ENCODE data around the gene METTL25B.

The METTL25B gene

DNA sequence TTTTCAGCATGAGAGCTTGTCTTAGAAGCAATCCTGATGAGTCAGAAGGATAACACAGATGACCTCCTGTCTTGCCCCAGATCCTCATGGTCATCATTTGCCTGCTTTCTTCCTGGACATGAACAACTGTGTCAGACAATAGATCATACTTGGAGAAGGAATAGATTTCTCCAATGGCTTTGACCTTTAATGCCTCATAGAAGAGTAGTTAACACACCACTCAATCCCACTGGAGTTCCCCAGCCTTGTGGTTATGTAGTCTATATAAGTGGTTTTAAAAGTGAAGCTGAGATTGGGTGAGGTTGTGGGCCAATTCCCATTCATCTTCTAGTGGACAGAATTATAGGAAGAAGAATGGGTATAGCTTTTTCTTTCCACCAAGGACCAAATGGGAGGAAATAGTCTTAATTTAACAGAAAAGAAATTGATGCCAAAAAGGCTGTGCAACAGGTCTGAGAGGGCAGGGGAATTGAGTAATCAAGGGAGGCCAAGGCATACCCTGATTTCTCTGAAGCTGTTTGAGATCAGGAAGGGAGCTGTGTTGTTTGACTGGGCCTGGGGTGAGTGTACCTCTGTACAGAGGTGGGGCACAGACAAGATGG lies 53.4 kb downstream of the METTL25B start:
- no peaks in the 10 kb centered on the region for H3K9me3 ChIP-seq (ENCODE audit: insufficient read depth, low read depth, low read length)
- H3K4me2 ChIP-seq (ENCODE audit: low read length): no peak overlapping the region
- H3K9ac ChIP-seq (ENCODE audit: low read length): no peak overlapping the region
- no peak overlapping the region for H3K18ac ChIP-seq (ENCODE audit: low read length)
- no peak overlapping the region for H2AFZ ChIP-seq (ENCODE audit: insufficient read depth, low read length, poor library complexity)
- no peaks in the 10 kb centered on the region for H3K79me1 ChIP-seq (ENCODE audit: low read length)
- no peak overlapping the region for H4K91ac ChIP-seq (ENCODE audit: low read depth, low read length)
- no peaks in the 10 kb centered on the region for H3K27me3 ChIP-seq (ENCODE audit: insufficient read depth, low read length)
- no peak overlapping the region for H4K12ac ChIP-seq (ENCODE audit: low read depth, low read length)
- H2BK120ac ChIP-seq (ENCODE audit: insufficient read depth, low read length, poor library complexity): no peak overlapping the region
- no peak overlapping the region for H2BK5ac ChIP-seq (ENCODE audit: low read depth, low read length, poor library complexity)
- peaks cover 16 to 26% of the 10 kb centered on the region in 2 experiments for H3K36me3 ChIP-seq (ENCODE audit: control insufficient read depth in 1 of 2, insufficient read depth in 2 of 2, low read length in 2 of 2)
- H3K4ac ChIP-seq (ENCODE audit: low read depth, low read length): no peak overlapping the region
- H3K79me2 ChIP-seq (ENCODE audit: control insufficient read depth, insufficient read depth, low read length, poor library complexity): peaks cover 4% of the 10 kb centered on the region
- no peak overlapping the region for H4K8ac ChIP-seq (ENCODE audit: low read depth, low read length)
- no peak for DNase-seq
- no peaks in the 10 kb centered on the region for H3K4me1 ChIP-seq (ENCODE audit: control insufficient read depth in 1 of 2, insufficient read depth in 2 of 2, low read length in 2 of 2)
- no peak overlapping the region for H3K27ac ChIP-seq (ENCODE audit: low read depth, low read length)
- no peak overlapping the region for H3K4me3 ChIP-seq (ENCODE audit: low read depth, low read length)
- H2AK5ac ChIP-seq (ENCODE audit: low read length): no peak overlapping the region
- no peak overlapping the region for H3K23ac ChIP-seq (ENCODE audit: low read length)
- no peak overlapping the region for H2BK12ac ChIP-seq (ENCODE audit: low read length)
- no peak overlapping the region for H3K14ac ChIP-seq (ENCODE audit: low read length)

GRCh38 chr1:156785458-156785857 lies 57.2 kb downstream of the METTL25B start:
- H2BK5ac ChIP-seq (ENCODE audit: low read depth, low read length, poor library complexity): no peak overlapping the region
- no peak overlapping the region for H3K4ac ChIP-seq (ENCODE audit: low read depth, low read length)

More at GRCh38 chr1:156785458-156785857, 57.2 kb downstream of the METTL25B start:
- WGBS (ENCODE audit: extremely low coverage, insufficient coverage, insufficient read length): no CpG with 5 or more reads among the region's 6 CpGs
- no peak overlapping the region for H3K4me2 ChIP-seq (ENCODE audit: low read length)
- no peak for DNase-seq
- H4K8ac ChIP-seq (ENCODE audit: low read depth, low read length): no peak overlapping the region
- H3K27ac ChIP-seq (ENCODE audit: low read depth, low read length): no peak overlapping the region
- no peak overlapping the region for H3K4me3 ChIP-seq (ENCODE audit: low read depth, low read length)
- H3K23ac ChIP-seq (ENCODE audit: low read length): no peak overlapping the region
- no peak overlapping the region for H2BK120ac ChIP-seq (ENCODE audit: insufficient read depth, low read length, poor library complexity)
- H3K9me3 ChIP-seq (ENCODE audit: insufficient read depth, low read depth, low read length): no peaks in the 10 kb centered on the region
- H4K91ac ChIP-seq (ENCODE audit: low read depth, low read length): no peak overlapping the region
- H3K27me3 ChIP-seq (ENCODE audit: insufficient read depth, low read length): no peaks in the 10 kb centered on the region
- no peak overlapping the region for H4K12ac ChIP-seq (ENCODE audit: low read depth, low read length)
- no peak overlapping the region for H2AK5ac ChIP-seq (ENCODE audit: low read length)
- H3K4me1 ChIP-seq (ENCODE audit: control insufficient read depth in 1 of 2, insufficient read depth in 2 of 2, low read length in 2 of 2): no peaks in the 10 kb centered on the region
- H3K36me3 ChIP-seq (ENCODE audit: control insufficient read depth in 1 of 2, insufficient read depth in 2 of 2, low read length in 2 of 2): peaks cover 30 to 35% of the 10 kb centered on the region in 2 experiments
- no peaks in the 10 kb centered on the region for H3K79me2 ChIP-seq (ENCODE audit: control insufficient read depth, insufficient read depth, low read length, poor library complexity)
- H3K14ac ChIP-seq (ENCODE audit: low read length): no peak overlapping the region
- H3K79me1 ChIP-seq (ENCODE audit: low read length): no peaks in the 10 kb centered on the region
- H2AFZ ChIP-seq (ENCODE audit: insufficient read depth, low read length, poor library complexity): no peak overlapping the region
- no peak overlapping the region for H3K9ac ChIP-seq (ENCODE audit: low read length)
- no peak overlapping the region for H2BK12ac ChIP-seq (ENCODE audit: low read length)
- no peak overlapping the region for H3K18ac ChIP-seq (ENCODE audit: low read length)
